Uterus (tissue), 2 donors: Measurements from ENCODE around the gene COL4A1.

Source experiments
- POLR2A ChIP-seq, 2 donors: fragments of 450-650 bp; IDR thresholded peaks; one replicate each; pipeline ENCODE4 v1.6.1; 2016; ENCODE audit warnings: antibody characterized with exemption in 2 of 2, mild to moderate bottlenecking in 1 of 2, moderate library complexity in 1 of 2
- TF ChIP-seq, protein P1 (sequence below), 4 experiments: fragments of 200-600 bp in 2 of 4; fragments of 450-650 bp in 2 of 4; sonication (generic) in 2 of 4; IDR thresholded peaks; one replicate each; pipeline ENCODE4 v1.5.1; 2016 to 2019; ENCODE audit warnings: antibody characterized with exemption in 4 of 4, mild to moderate bottlenecking in 2 of 4, moderate library complexity in 1 of 4

- TF ChIP-seq, protein P1, sequence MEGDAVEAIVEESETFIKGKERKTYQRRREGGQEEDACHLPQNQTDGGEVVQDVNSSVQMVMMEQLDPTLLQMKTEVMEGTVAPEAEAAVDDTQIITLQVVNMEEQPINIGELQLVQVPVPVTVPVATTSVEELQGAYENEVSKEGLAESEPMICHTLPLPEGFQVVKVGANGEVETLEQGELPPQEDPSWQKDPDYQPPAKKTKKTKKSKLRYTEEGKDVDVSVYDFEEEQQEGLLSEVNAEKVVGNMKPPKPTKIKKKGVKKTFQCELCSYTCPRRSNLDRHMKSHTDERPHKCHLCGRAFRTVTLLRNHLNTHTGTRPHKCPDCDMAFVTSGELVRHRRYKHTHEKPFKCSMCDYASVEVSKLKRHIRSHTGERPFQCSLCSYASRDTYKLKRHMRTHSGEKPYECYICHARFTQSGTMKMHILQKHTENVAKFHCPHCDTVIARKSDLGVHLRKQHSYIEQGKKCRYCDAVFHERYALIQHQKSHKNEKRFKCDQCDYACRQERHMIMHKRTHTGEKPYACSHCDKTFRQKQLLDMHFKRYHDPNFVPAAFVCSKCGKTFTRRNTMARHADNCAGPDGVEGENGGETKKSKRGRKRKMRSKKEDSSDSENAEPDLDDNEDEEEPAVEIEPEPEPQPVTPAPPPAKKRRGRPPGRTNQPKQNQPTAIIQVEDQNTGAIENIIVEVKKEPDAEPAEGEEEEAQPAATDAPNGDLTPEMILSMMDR (IDR thresholded peaks at IDR 0.05), result no peak
- no peak for TF ChIP-seq POLR2A (IDR thresholded peaks at IDR 0.05)
Observed at GRCh38 chr13:110294146-110294545, 12.8 kb downstream of the COL4A1 start.
